ENCODE measurements around the gene REC8.

GRCh38 chr14:24136684-24137528 lies 35.0 kb upstream of the REC8 start:
- TF ChIP-seq ZNF274 (CRISPR knock-in tag; IDR thresholded peaks at IDR 0.05) (no peak), CEBPB (IDR thresholded peaks at IDR 0.05; ENCODE audit: borderline replicate concordance, low read depth, low read length) (no peak), CTCF (CRISPR knock-in tag; IDR thresholded peaks at IDR 0.05) (no peak), YY1 (IDR thresholded peaks at IDR 0.05; ENCODE audit: insufficient read depth, insufficient replicate concordance, low read depth, low read length) (no peak), PHF8 (CRISPR knock-in tag; IDR thresholded peaks at IDR 0.05) (no peak), FOXP4 (CRISPR knock-in tag; IDR thresholded peaks at IDR 0.05) (no peak; the same call in 1 of the 2 replicates)

Measured in HepG2 (cell line).